Neural crest cell (in vitro differentiated cells): ENCODE results near the gene ADGRE1. TPM values are rescaled to one million over a fixed set of nuclear protein-coding genes. Genes with fewer than 3 reads are reported as not detected.

Experiments
- DNase-seq: peaks from one replicate; pipeline ENCODE4 v3.0.0; 2021; ENCODE audit warnings: low read depth, mixed read lengths, low spot score
- H3K27ac Mint-ChIP-seq: one replicate; pipeline ENCODE4 v1.8.0; 2021; ENCODE audit warnings: mild to moderate bottlenecking, mixed read lengths; ENCODE audit not compliant: unreplicated experiment
- H3K27me3 Mint-ChIP-seq: 2 replicates; pipeline ENCODE4 v1.8.0; 2021; ENCODE audit warnings: low read depth, mild to moderate bottlenecking, mixed read lengths
- H3K36me3 Mint-ChIP-seq: 2 replicates; pipeline ENCODE4 v1.8.0; 2021; ENCODE audit warnings: low read depth, mild to moderate bottlenecking, mixed read lengths
- H3K4me1 Mint-ChIP-seq: 2 replicates; pipeline ENCODE4 v1.8.0; 2021; ENCODE audit warnings: mixed read lengths
- H3K4me3 Mint-ChIP-seq: one replicate; pipeline ENCODE4 v1.8.0; 2021; ENCODE audit warnings: mild to moderate bottlenecking, mixed read lengths
- H3K9me3 Mint-ChIP-seq: 2 replicates; pipeline ENCODE4 v1.8.0; 2021; ENCODE audit warnings: mixed read lengths
- total RNA-seq: library from RNA; stranded (reverse); gene quantifications from 2 replicates; pipeline ENCODE4 v1.2.1, GENCODE V29; 2021
- TF ChIP-seq, protein P1 (sequence below): fragments of 200-600 bp; sonication (generic); conservative IDR thresholded peaks from 2 replicates; pipeline ENCODE4 v1.5.0; 2021; ENCODE audit warnings: antibody characterized with exemption, mild to moderate bottlenecking

Gene ADGRE1
- total RNA-seq, 1 donor from 2014 or later = not detected

DNA sequence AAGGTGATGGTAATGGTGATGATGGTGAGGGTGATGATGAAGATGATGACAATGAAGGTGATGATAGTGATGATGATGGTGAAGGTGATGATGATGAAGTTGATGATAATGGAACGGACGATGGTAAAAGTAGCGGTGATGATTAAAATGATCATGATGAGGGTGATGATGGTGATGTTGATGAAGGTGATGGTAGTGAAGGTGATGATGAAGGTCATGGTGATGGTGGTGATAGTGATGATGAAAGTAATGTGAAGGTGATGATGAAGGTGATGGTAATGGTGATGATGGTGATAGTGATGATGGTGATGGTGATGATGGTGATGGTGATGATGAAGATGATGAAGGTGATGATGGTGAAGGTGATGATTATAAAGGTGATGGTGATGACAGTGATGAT is 67.7 kb downstream of the ADGRE1 start:
- Mint-ChIP-seq H3K4me3 (no peak overlapping the region), H3K27me3 (peaks cover 35% of the 10 kb centered on the region), H3K9me3 (peaks cover 12% of the 10 kb centered on the region), H3K27ac (no peak overlapping the region), H3K36me3 (no peaks in the 10 kb centered on the region), H3K4me1 (no peaks in the 10 kb centered on the region)
- TF ChIP-seq, protein P1, sequence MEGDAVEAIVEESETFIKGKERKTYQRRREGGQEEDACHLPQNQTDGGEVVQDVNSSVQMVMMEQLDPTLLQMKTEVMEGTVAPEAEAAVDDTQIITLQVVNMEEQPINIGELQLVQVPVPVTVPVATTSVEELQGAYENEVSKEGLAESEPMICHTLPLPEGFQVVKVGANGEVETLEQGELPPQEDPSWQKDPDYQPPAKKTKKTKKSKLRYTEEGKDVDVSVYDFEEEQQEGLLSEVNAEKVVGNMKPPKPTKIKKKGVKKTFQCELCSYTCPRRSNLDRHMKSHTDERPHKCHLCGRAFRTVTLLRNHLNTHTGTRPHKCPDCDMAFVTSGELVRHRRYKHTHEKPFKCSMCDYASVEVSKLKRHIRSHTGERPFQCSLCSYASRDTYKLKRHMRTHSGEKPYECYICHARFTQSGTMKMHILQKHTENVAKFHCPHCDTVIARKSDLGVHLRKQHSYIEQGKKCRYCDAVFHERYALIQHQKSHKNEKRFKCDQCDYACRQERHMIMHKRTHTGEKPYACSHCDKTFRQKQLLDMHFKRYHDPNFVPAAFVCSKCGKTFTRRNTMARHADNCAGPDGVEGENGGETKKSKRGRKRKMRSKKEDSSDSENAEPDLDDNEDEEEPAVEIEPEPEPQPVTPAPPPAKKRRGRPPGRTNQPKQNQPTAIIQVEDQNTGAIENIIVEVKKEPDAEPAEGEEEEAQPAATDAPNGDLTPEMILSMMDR = no peak
- DNase-seq = no peak

GRCh38 chr19:6956573-6956972 is 69.2 kb downstream of the ADGRE1 start:
- Mint-ChIP-seq H3K36me3 (no peaks in the 10 kb centered on the region), H3K4me3 (no peak overlapping the region), H3K9me3 (peaks cover 12% of the 10 kb centered on the region), H3K27me3 (peaks cover 43% of the 10 kb centered on the region), H3K27ac (no peak overlapping the region), H3K4me1 (no peaks in the 10 kb centered on the region)
- no peak for DNase-seq
- TF ChIP-seq, protein P1 = no peak

DNA sequence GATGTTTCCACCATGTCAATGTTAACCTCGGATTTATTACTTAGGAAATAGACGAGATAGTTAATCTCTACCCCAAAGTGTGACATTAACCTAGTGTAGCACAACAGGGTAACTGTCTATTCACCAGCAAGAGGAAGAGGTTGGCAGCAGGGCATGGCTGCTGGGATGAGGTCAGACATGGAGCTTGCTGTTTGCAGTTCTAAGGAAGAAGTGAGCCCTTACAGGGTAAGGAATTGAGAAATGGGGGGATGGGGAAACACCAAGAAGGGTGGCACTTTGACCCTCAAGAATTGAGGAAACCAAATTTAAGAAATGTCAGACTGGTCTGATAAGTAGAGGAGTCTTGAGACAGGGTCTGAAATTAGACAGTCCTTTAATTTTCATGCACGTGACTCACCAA is 71.4 kb downstream of the ADGRE1 start:
- no peak for DNase-seq
- peaks cover 38% of the 10 kb centered on the region for H3K27me3 Mint-ChIP-seq
- peaks cover 11% of the 10 kb centered on the region for H3K9me3 Mint-ChIP-seq
- no peaks in the 10 kb centered on the region for H3K36me3 Mint-ChIP-seq
- TF ChIP-seq, protein P1 = no peak
- no peaks in the 10 kb centered on the region for H3K4me1 Mint-ChIP-seq
- no peak overlapping the region for H3K27ac Mint-ChIP-seq
- H3K4me3 Mint-ChIP-seq = no peak overlapping the region

DNA sequence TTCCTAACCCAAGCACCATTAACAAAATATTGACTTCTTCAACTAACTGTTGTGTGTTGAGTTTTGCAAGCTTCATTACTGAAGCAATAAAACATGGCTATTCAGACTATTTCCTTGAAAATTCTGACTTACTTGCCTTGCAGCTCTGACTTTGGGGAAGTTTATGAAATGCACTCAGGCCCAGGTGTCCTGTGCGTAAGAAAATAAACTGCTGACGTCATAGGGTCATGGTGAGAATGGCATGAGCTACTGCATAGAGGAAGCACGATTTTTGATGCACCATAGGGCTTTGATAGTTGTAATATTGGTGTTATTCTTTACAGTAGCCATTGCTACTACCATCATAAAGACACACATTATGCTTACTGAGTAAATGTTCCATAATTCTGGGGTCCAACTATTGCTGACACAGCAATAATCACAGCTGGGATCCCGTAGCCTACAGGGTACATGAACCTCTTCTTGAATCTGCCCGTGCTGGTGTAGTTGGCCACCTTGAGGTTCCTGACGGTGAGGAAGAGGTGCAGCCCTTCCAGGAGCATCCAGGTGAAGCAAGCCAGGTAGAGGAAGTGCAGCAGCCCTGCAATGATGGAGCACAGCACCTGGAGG is 76.0 kb downstream of the ADGRE1 start:
- H3K27me3 Mint-ChIP-seq = peaks cover 44% of the 10 kb centered on the region
- H3K36me3 Mint-ChIP-seq = no peaks in the 10 kb centered on the region
- no peaks in the 10 kb centered on the region for H3K4me1 Mint-ChIP-seq
- no peak for DNase-seq
- TF ChIP-seq, protein P1 = no peak
- H3K9me3 Mint-ChIP-seq = peaks cover 6% of the 10 kb centered on the region
- no peak overlapping the region for H3K4me3 Mint-ChIP-seq
- H3K27ac Mint-ChIP-seq = no peak overlapping the region

GRCh38 chr19:6963937-6964336 is 76.6 kb downstream of the ADGRE1 start:
- TF ChIP-seq, protein P1 = peak; percentile 47
- Mint-ChIP-seq H3K4me1 (no peaks in the 10 kb centered on the region), H3K9me3 (peaks cover 6% of the 10 kb centered on the region), H3K27ac (no peak overlapping the region), H3K27me3 (peaks cover 43% of the 10 kb centered on the region), H3K36me3 (no peaks in the 10 kb centered on the region), H3K4me3 (no peak overlapping the region)
- no peak for DNase-seq
